Measurements from ENCODE around the gene PGAP6.
"Not testable (repeated sequence)": the region's sequence is repeated elsewhere in the genome, so short reads cannot be mapped to it uniquely, and the experiment has no call there.

GRCh38 chr16:341095-341973, 40.4 kb downstream of the PGAP6 start:
- not testable (repeated sequence) for TF ChIP-seq CTCF, POLR2A (IDR thresholded peaks at IDR 0.05)
